Stimulated activated CD4-positive, alpha-beta T cell treated with anti-CD3 and anti-CD28 coated beads, Interleukin-2, amount 100 ng/mL, for 48 hours (primary cell): Measurements from ENCODE around the gene RIPOR3.
"Not testable (repeated sequence)": the region's sequence is repeated elsewhere in the genome, so short reads cannot be mapped to it uniquely, and the experiment has no call there.

Experiments used
- DNase-seq, 2 donors: peaks; one replicate each; pipeline ENCODE4 v3.0.0-alpha.2; 2020

Gene RIPOR3

GRCh38 chr20:50654904-50655303 lies 36.4 kb downstream of the RIPOR3 start:
- no peak for DNase-seq

GRCh38 chr20:50652702-50653294 lies 38.5 kb downstream of the RIPOR3 start:
- no peak for DNase-seq

- DNase-seq: no peak
Measured at GRCh38 chr20:50651676-50652075, 39.7 kb downstream of the RIPOR3 start.

DNA sequence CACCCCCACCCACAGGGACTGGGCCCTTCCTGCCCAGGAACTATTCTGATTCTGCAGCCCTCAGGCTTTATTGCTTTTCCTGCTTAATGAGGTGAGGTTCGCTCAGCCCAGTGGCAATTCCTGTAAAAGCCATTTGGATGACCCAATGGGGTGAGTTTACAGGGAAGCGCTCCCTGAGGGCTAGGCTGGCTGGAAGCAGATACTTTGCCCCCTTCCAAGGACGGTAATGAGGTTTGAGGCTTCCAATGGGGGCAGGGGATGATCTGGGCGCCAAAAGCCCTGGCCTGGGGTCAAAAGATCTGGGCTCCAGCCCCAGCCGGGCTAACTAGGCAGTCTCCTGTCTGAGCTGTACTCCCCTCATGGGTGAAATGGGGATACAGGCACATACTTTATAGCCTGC lies 41.8 kb downstream of the RIPOR3 start:
- DNase-seq: no peak

DNA sequence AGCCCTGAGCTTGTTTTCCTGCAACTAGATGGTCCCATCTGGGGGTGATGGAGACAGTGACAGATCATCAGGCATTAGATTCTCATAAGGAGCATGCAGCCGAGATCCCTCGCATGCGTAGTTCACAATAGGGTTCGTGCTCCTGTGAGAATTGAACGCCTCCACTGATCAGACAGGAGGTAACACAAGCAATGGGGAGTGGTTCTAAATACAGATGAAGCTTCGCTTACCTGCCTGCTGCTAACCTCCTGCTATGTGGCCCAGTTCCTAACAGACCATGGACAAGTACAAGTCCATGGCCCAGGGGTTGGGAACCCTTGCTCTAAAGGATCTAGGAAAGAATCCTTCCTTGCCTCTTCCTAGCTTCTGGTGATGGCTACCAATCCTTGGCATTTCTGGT lies 42.7 kb downstream of the RIPOR3 start:
- DNase-seq: no peak

DNA sequence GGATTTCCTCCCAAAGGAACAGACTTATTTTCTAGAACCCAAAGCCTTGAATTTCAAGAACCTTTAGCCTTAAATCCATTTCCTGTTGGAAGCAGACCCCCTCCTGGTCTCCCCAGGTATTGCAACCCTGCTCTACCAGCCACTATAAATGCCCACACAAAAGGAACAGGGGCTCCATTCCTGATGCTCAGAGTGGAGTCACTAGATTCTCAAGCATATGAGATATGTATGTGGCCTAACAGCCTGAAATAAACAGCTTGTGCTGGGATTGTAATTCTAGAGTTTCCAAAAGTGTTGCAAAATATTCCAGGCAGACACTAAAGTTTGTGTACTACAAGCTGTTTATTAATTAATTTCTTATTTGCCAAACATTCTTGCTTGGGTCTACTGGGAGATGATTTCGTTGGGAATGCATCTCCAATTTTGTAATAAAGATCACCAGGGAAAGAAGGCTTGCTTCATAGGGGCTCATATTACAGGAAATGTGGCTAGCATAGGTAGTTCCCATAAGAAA lies 44.8 kb downstream of the RIPOR3 start:
- DNase-seq: no peak

DNA sequence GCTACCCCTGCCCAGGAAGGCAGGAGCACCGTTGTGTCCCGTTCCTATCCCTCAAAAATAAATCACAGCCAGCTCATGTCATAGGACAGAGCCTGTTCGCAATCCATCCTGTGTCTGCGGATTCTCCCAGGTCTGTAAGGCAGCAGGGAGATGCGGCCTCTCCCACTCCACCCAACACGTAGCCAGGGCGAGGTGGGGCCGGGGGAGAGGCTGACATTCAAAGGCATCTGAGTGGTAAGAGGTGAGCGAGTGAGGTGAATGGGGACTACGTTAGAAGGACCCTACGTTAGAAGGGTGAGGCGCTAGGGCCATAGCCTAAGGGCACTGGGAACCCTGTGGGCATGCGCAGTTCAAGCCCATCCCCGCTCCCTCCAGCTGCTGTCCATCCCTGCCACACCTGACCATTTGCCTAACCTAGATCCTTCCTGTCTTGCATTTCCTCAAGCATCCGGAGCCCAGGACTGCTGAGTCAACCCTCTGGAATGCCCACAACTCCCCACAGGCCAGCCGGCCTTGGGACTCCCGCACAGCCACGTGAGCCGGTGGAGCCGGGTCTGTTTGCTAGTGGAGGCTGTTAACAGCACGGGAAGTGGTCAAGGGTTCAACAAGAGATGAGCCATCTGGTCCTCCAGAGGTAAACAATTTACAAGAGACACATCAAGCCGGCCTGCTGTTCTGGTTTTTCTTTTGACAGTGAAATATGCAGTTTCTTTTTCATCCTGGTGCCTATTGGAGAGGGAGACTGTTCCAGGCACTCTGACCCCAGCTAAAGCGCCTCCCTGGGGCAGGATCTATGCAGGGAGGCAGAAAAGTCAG lies 45.9 kb downstream of the RIPOR3 start:
- DNase-seq: no peak

DNA sequence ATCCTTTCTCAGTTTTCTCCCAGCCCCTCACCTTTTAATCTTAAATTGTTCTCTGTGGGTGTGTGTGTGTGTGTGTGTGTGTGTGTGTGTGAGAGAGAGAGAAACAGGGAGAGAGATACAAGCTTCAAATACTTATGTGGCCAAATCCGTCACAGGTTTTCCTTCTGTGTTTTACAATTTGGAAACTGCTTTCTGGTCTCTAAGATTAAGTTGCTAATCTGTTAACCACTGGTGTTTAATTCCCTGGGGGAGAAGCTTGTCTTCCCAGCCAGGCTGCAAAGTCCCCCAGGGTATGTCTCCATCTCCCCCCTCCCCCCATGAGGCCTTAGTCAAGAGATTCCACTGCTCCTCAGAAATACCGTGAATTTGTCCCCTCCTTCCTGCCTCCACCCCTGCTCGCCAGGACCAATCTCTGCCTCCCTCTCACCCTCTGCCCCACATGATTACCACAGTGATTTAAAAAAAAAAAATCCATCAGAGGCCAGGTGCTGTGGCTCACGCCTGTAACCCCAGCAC lies 49.0 kb downstream of the RIPOR3 start:
- no peak for DNase-seq

- not testable (repeated sequence) for DNase-seq
Measured at GRCh38 chr20:50641625-50642287, 49.6 kb downstream of the RIPOR3 start.

DNA sequence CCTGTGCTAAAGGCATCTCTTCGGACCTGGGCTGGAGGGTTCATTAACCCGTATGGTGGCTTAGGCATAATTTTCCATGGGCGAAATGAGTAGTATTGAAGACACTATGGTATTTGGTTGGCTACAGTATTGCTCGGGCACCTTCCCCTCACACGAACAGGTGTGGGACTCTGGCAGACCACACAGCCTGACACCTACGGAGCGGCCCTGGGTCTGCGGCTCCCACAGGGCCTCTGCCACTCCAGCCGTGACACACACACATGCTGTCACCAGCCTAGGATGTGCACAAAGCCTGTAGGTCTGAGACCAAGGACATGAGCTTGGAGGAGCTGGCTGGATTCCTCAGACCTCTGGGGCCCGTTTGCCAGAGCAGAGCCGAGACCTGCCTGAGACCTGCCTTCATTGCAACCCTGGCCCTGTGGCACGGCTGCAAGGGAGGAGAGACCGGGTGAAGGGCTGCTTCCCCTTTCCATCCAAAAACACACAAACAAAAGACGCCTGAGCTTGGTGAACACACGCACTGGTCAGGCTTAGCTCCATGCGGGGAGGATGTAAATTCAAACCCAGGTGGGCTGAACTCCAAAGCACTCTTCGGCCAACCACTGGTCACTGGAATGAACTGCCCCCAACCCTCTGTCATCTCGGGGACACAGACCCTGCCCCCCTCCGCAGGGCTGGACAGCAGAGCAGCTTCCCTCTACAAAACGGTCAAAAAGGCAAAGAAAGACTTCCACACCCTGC lies 51.2 kb downstream of the RIPOR3 start:
- DNase-seq: not testable (repeated sequence)

- not testable (repeated sequence) for DNase-seq
Measured at GRCh38 chr20:50638015-50638847, 53.1 kb downstream of the RIPOR3 start.

DNA sequence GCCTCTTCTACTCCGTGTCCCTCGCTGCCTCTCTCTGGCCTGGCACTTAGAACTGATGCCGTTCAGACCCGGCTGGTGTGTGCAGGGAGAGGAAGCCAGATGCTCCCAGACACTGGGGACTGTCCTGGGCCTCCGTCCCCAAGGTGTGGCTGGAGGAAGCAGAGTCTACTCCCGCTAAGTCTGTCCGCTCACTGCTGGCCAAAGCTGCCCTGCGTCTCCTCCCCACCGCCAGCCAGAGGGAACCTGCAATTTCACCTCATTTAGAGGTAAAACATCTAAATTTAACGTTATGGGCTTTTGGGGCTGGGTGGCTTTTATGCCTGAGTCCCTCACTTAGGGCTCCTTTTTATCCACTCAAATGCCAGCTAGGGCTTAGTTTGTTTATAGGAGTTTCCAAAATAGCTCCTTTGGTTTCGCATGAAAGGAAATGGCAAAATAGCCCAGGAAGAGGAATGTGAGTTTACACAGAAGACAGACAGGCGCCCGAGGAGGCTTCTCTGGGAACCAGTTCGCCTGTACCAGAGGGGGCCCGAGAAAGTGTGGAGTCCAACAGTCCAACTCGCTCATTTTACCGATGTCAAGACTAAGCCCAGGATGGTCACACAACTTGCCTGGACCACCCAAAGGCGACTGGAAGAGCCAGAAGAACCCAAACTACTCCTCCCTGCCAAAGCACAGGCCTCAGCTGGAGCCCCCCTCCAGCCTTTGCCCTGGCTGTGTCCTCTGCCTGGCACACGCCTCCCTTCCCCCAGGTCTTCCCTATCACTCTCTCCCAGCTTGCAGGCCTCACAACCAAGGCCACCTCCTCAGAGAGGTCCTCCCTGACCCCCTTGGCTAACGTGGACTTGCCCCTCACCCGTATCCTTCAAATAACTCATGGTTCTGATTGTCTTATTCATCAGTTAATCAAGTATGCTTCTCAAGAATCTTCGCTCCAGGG lies 54.5 kb downstream of the RIPOR3 start:
- no peak for DNase-seq

DNA sequence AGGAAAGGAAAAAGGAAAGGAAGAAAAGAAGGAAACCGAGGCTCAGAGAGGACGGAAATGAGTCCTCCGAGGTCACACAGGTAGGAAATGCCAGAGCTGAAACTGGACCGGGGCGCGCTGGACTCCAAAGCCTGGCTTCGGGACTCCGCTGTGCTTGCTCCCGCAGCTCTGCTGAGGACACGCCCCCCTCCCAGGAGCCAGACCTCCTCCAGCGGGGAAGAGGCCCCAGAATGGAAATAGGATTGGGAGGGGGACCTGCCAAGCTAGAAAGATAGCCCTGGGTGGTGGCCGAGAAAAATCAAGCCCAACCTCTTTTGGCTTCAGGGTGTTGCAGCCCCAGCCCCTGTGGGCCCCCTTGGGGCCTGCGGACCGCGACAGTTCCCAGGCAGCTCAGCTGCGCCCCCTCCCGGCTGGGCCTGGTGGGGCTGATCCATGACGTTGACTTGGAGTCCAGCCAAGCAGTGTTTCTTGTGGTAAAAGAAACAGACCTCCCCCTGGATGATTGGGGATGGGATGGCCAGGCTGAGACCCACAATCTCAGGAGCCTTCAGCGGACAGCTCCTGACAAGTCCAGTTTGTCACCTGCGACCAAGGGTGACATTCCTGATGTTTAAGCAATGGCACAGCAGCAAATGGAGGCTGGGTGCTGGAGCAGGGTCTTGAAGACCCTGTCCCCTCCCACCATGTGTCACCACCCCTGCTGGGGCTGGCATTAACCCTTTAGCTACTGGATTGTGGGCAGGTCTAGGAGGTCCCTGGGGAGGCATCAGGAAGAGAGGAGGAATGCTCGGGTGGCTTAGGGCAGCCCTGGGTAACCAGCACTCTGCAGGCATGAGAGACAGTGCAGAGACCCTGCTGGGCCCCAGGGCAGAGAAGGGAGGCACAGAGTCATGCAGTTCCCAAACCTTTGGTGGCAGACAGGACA lies 55.4 kb downstream of the RIPOR3 start:
- peak; percentile 69 to 70 for DNase-seq

DNA sequence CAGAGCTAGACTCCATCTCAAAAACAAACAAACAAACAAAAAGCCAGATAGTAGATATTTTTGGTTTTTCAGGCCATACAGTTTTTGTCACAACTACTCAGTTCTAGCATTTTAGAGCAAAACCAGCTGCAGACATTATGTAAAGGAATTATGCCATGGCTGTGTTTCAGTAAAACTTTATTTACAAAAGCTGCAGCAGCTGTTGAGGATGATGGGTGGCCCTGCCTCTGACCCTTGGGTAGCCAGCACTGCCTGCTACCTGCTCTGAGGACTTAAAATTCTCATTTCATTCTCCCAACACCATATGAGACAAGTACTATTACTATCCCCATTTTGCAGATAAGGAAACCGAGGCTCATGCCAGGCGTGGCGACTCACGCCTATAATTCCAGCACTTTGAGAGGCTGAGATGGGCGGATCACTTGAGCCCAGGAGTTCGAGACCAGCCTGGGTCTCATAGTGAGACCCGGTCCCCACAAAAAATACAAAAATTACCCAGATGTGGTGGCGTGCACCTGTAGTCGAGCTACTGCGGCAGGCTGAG lies 56.3 kb downstream of the RIPOR3 start:
- no peak for DNase-seq

DNA sequence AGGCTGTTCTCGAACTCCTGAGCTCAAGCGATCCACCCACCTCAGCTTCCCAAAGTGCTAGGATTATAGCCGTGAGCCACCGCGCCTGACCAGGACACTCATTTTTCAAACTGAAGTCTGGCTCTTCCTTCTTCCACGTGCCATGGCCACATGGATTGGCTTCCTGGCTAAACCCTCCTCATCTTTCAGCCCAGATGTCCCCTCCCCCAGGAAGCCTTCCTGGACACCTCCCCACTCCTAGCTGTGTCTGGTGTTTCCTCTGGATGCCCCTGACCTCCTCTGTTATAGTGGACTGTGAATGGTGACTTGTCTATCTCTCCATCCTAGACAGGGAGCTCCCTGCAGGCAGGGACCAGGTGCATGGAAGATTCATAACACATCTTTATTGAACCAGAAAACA lies 57.2 kb downstream of the RIPOR3 start:
- DNase-seq: no peak

GRCh38 chr20:50633361-50633760 lies 58.0 kb downstream of the RIPOR3 start:
- DNase-seq: no peak

DNA sequence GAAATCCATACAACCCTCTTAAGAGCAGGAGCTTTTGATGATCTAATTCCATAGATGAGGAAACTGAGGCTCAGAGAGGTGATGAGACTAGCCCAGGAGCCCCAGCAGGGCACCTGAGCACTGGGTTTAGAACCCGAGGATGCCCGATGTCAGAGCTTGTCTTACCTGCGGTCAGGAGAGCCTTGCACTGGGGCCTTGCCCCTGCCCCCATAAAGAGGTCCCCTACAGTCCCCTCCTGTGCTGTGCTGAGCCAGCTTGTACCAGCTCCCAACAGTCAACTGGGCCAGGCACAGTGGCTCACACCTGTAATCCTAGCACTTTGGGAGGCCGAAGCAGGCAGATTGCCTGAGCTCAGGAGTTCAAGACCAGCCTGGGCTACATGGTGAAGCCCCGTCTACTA lies 58.6 kb downstream of the RIPOR3 start:
- DNase-seq: no peak

GRCh38 chr20:50632236-50632635 lies 59.1 kb downstream of the RIPOR3 start:
- no peak for DNase-seq

DNA sequence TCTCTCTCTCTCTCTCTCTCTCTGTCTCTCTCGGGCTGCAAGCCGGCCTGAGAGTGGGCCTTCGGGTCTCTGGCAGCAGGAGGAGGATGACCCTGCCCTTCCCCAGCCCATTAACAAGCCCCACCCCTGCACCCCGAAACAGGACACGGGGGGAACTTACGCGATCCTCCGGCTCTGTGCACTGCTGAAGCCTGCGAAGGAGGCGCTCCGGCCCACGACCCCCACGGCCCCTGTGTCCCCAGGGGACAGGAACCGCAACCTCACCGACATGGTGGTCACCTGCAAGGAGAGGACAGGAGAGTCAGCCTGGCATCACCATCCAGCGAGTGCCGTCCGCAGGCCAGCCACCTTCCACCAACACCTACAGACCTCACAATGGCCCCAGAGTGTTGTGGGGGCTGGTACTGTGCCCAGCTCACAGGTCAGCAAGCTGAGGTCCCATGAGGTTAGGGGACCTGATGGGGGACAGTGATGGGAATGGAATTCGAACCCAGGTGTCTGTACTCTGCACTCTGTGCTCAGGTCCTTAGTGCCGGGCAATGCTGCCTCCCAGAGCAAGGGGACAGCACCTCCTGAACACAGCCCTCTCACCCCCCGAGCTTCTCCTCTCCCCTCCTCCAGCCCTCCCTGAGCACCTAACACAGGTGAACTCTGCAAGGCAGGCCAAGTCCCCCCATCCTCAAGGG lies 60.6 kb downstream of the RIPOR3 start:
- no peak for DNase-seq
